GM12878 (cell line): ENCODE results near the gene ZKSCAN8.

Source experiments
- CHD2 ChIP-seq: IDR thresholded peaks from 2 replicates; pipeline ENCODE4 v1.6.1; 2011; ENCODE audit warnings: low read depth, low read length, improper control_type of control experiment, borderline replicate concordance
- CREB1 ChIP-seq: IDR thresholded peaks from 2 replicates; pipeline ENCODE4 v1.6.1; 2012; ENCODE audit warnings: low read depth, mild to moderate bottlenecking, inconsistent platforms
- HDGF ChIP-seq: fragments of 450-650 bp; IDR thresholded peaks from 2 replicates; pipeline ENCODE4 v1.6.1; 2016; ENCODE audit warnings: antibody characterized with exemption
- WRNIP1 ChIP-seq: IDR thresholded peaks from 2 replicates; pipeline ENCODE4 v1.6.1; 2011; ENCODE audit warnings: low read depth, low read length, improper control_type of control experiment, borderline replicate concordance
- TF ChIP-seq, protein P1 (sequence below), 3 experiments: IDR thresholded peaks in 2 of 3; conservative IDR thresholded peaks in 1 of 3; 2 replicates each; pipeline ENCODE4 v1.5.1; 2011; ENCODE audit warnings: low read depth in 3 of 3, low read length in 3 of 3, mild to moderate bottlenecking in 3 of 3, control low read depth in 2 of 3, moderate library complexity in 2 of 3, inconsistent platforms in 1 of 3, mixed read lengths in 1 of 3; ENCODE audit not compliant: control insufficient read depth in 2 of 3, insufficient read depth in 1 of 3; ENCODE audit errors: extremely low read depth in 1 of 3

DNA sequence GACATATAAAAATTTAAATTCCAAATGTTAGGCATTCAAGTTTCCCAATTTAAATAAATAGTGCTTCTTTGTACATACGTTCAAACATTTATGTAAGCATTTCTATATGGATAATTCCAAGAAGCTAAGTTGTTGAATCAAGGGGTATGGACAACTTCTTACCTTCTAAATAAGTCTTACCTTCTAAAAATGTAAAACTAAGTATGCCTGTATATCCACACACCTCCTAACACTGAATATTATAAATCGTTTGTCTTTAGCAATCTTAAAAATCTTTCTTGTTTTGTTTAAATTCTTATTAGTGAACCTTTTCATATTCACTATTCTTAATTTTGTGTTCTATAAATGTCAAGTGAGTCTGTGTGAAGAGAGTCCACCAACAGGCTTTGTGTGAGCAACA is 19.8 kb upstream of the ZKSCAN8 start:
- TF ChIP-seq HDGF (no peak), WRNIP1 (no peak), CREB1 (no peak), CHD2 (no peak)
- TF ChIP-seq, protein P1, sequence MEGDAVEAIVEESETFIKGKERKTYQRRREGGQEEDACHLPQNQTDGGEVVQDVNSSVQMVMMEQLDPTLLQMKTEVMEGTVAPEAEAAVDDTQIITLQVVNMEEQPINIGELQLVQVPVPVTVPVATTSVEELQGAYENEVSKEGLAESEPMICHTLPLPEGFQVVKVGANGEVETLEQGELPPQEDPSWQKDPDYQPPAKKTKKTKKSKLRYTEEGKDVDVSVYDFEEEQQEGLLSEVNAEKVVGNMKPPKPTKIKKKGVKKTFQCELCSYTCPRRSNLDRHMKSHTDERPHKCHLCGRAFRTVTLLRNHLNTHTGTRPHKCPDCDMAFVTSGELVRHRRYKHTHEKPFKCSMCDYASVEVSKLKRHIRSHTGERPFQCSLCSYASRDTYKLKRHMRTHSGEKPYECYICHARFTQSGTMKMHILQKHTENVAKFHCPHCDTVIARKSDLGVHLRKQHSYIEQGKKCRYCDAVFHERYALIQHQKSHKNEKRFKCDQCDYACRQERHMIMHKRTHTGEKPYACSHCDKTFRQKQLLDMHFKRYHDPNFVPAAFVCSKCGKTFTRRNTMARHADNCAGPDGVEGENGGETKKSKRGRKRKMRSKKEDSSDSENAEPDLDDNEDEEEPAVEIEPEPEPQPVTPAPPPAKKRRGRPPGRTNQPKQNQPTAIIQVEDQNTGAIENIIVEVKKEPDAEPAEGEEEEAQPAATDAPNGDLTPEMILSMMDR (IDR thresholded peaks at IDR 0.05 in 2 of 3, conservative IDR thresholded peaks at IDR 0.05 in 1 of 3; ENCODE audit: control insufficient read depth in 2 of 3, extremely low read depth in 1 of 3, insufficient read depth in 1 of 3, low read depth in 3 of 3, low read length in 3 of 3): no peak
